ENCODE data around the gene TXNDC17.

The TXNDC17 gene

DNA sequence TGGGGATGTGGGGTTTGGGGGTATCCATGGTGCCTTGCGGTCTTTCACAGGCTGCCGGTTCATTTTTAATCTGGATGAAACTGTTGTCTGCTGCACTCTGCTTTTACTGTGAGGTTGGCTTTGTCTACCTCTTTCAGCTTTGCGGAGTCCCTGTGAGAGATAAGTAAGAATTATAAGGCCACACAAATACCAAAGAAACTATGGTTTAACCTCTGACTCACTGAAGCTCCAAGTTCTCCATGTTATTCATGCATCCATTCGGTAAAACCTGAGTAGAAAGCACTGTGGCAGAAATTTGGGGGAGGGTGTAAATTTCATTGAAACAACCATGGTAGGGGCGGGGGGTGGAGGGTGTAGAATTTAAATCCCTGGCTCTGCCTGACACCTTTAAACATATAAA is 30.8 kb upstream of the TXNDC17 start:
- H3K9ac ChIP-seq: no peak overlapping the region
- no peaks in the 10 kb centered on the region for H3K79me2 ChIP-seq (ENCODE audit: insufficient read depth, low read depth)
- H4K20me1 ChIP-seq (ENCODE audit: insufficient read depth): no peaks in the 10 kb centered on the region
- H3K27me3 ChIP-seq (ENCODE audit: insufficient read depth, low read depth): no peaks in the 10 kb centered on the region
- no peak overlapping the region for H3K4me3 ChIP-seq (IDR thresholded peaks at IDR 0.05; ENCODE audit: insufficient read depth, low read depth, low read length)
- no peak overlapping the region for H3K4me2 ChIP-seq
- no peak overlapping the region for H3K27ac ChIP-seq
- no peaks in the 10 kb centered on the region for H3K36me3 ChIP-seq (ENCODE audit: insufficient read depth)
- no peak overlapping the region for H2AFZ ChIP-seq (ENCODE audit: low read depth)
- H3K4me1 ChIP-seq (ENCODE audit: low read depth, poor library complexity, severe bottlenecking): no peaks in the 10 kb centered on the region
- TF ChIP-seq, protein P1, sequence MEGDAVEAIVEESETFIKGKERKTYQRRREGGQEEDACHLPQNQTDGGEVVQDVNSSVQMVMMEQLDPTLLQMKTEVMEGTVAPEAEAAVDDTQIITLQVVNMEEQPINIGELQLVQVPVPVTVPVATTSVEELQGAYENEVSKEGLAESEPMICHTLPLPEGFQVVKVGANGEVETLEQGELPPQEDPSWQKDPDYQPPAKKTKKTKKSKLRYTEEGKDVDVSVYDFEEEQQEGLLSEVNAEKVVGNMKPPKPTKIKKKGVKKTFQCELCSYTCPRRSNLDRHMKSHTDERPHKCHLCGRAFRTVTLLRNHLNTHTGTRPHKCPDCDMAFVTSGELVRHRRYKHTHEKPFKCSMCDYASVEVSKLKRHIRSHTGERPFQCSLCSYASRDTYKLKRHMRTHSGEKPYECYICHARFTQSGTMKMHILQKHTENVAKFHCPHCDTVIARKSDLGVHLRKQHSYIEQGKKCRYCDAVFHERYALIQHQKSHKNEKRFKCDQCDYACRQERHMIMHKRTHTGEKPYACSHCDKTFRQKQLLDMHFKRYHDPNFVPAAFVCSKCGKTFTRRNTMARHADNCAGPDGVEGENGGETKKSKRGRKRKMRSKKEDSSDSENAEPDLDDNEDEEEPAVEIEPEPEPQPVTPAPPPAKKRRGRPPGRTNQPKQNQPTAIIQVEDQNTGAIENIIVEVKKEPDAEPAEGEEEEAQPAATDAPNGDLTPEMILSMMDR (conservative IDR thresholded peaks at IDR 0.05; ENCODE audit: low read depth, low read length): no peak

DNA sequence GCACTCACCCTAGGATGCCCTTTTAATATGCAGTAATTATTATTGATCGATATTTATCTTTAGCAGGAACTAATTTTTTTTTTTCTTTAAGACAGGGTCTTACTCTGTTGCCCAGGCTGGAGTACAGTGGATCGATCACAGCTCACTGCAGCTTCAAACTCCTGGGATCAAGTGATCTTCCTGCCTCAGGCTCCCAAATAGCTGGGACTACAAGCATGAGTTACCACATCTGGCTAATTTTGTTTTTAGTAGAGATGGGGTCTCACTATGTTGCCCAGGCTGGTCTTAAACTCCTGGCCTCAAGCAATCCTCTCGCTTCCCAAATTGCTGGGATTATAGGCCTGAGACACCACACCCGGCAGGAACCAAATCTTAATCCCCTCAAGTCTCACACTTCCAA is 29.6 kb upstream of the TXNDC17 start:
- no peaks in the 10 kb centered on the region for H4K20me1 ChIP-seq (ENCODE audit: insufficient read depth)
- H3K9ac ChIP-seq: no peak overlapping the region
- H3K4me3 ChIP-seq (IDR thresholded peaks at IDR 0.05; ENCODE audit: insufficient read depth, low read depth, low read length): no peak overlapping the region
- H3K4me2 ChIP-seq: no peak overlapping the region
- no peak overlapping the region for H3K27ac ChIP-seq
- no peak overlapping the region for H2AFZ ChIP-seq (ENCODE audit: low read depth)
- H3K79me2 ChIP-seq (ENCODE audit: insufficient read depth, low read depth): no peaks in the 10 kb centered on the region
- no peaks in the 10 kb centered on the region for H3K4me1 ChIP-seq (ENCODE audit: low read depth, poor library complexity, severe bottlenecking)
- H3K27me3 ChIP-seq (ENCODE audit: insufficient read depth, low read depth): no peaks in the 10 kb centered on the region
- TF ChIP-seq, protein P1 (conservative IDR thresholded peaks at IDR 0.05; ENCODE audit: low read depth, low read length): no peak
- H3K36me3 ChIP-seq (ENCODE audit: insufficient read depth): no peaks in the 10 kb centered on the region

DNA sequence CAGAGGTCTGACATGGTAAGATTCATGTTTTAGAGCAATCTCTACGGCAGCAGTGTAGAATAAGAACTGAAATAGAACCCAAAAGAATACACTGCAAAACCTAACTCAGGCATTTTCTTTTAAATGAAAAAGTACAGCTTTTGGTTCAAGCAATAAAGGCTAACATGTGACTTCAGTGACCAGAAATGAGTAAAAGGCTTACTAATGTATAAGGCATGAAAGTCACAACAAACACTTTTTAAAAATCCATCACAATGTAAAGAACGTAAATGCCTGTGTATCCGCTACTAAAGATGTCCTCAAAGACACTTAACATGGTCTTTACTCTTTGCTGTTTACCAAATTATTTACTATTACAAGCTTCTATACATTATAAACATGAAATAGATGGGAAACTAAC is 16.9 kb upstream of the TXNDC17 start:
- H3K4me2 ChIP-seq: no peak overlapping the region
- no peak overlapping the region for H3K27ac ChIP-seq
- no peak overlapping the region for H3K4me3 ChIP-seq (IDR thresholded peaks at IDR 0.05; ENCODE audit: insufficient read depth, low read depth, low read length)
- H2AFZ ChIP-seq (ENCODE audit: low read depth): no peak overlapping the region
- H3K4me1 ChIP-seq (ENCODE audit: low read depth, poor library complexity, severe bottlenecking): no peaks in the 10 kb centered on the region
- H3K9ac ChIP-seq: no peak overlapping the region
- H3K27me3 ChIP-seq (ENCODE audit: insufficient read depth, low read depth): no peaks in the 10 kb centered on the region
- H3K79me2 ChIP-seq (ENCODE audit: insufficient read depth, low read depth): no peaks in the 10 kb centered on the region
- H3K36me3 ChIP-seq (ENCODE audit: insufficient read depth): no peaks in the 10 kb centered on the region
- H4K20me1 ChIP-seq (ENCODE audit: insufficient read depth): no peaks in the 10 kb centered on the region
- TF ChIP-seq, protein P1 (conservative IDR thresholded peaks at IDR 0.05; ENCODE audit: low read depth, low read length): no peak

DNA sequence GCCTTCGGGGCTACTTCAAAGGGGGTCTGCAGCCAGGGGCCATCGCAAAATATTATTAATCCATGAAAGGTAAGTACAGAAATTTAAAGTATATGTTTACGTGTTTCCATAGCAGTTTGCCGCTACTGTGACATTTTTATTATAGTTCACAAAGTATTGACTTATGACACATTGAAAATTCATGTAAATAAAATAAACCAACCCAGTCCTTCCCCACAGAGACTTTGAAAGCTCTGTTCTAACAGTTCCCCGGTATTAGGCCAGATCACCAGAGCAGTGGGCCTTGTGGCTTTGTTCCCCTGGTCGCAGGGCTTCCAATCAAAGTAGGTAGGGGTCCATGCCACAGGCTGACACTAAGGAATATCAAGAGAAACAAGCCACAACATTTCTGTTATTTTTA is 14.2 kb upstream of the TXNDC17 start:
- TF ChIP-seq, protein P1 (conservative IDR thresholded peaks at IDR 0.05; ENCODE audit: low read depth, low read length): no peak
- Histone ChIP-seq H2AFZ (ENCODE audit: low read depth) (no peak overlapping the region), H3K4me2 (no peak overlapping the region), H3K79me2 (ENCODE audit: insufficient read depth, low read depth) (no peaks in the 10 kb centered on the region), H3K4me3 (IDR thresholded peaks at IDR 0.05; ENCODE audit: insufficient read depth, low read depth, low read length) (no peak overlapping the region), H3K9ac (no peak overlapping the region), H3K27ac (no peak overlapping the region), H3K27me3 (ENCODE audit: insufficient read depth, low read depth) (no peaks in the 10 kb centered on the region), H4K20me1 (ENCODE audit: insufficient read depth) (no peaks in the 10 kb centered on the region), H3K4me1 (ENCODE audit: low read depth, poor library complexity, severe bottlenecking) (no peaks in the 10 kb centered on the region), H3K36me3 (ENCODE audit: insufficient read depth) (no peaks in the 10 kb centered on the region)

DNA sequence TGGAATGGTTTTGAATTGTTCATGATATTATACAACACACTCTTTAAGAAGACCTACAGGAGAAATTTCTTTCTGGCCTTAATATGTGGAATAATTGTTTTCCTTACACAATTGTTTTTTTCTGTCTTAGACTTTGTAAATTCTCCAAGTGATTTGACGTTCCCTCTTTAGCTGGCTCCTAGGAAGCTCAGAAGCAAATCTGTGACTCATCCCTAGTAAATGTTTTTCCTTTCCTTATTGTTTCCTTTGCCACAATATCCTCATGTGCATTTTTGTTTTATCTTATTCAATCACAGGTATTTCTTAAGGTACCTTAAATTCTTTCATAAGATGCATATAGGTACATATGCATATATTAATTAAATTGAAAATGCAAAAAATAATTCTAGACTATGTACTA is 13.8 kb upstream of the TXNDC17 start:
- Histone ChIP-seq H3K9ac (no peak overlapping the region), H3K4me2 (no peak overlapping the region), H4K20me1 (ENCODE audit: insufficient read depth) (no peaks in the 10 kb centered on the region), H3K4me1 (ENCODE audit: low read depth, poor library complexity, severe bottlenecking) (no peaks in the 10 kb centered on the region), H3K79me2 (ENCODE audit: insufficient read depth, low read depth) (no peaks in the 10 kb centered on the region), H3K36me3 (ENCODE audit: insufficient read depth) (no peaks in the 10 kb centered on the region), H3K27ac (no peak overlapping the region), H3K4me3 (IDR thresholded peaks at IDR 0.05; ENCODE audit: insufficient read depth, low read depth, low read length) (no peak overlapping the region), H3K27me3 (ENCODE audit: insufficient read depth, low read depth) (no peaks in the 10 kb centered on the region), H2AFZ (ENCODE audit: low read depth) (no peak overlapping the region)
- TF ChIP-seq, protein P1 (conservative IDR thresholded peaks at IDR 0.05; ENCODE audit: low read depth, low read length): no peak

Measured in KMS-11 (cell line).